GM19438 (cell line): Measurements from ENCODE around the gene GFRA4.

ENCODE experiments used
- ATAC-seq: cut with Tn5 transposase; IDR thresholded peaks from one replicate; pipeline ENCODE4 v1.9.1; 2021; ENCODE audit warnings: low read depth; ENCODE audit not compliant: unreplicated experiment

Gene GFRA4

DNA sequence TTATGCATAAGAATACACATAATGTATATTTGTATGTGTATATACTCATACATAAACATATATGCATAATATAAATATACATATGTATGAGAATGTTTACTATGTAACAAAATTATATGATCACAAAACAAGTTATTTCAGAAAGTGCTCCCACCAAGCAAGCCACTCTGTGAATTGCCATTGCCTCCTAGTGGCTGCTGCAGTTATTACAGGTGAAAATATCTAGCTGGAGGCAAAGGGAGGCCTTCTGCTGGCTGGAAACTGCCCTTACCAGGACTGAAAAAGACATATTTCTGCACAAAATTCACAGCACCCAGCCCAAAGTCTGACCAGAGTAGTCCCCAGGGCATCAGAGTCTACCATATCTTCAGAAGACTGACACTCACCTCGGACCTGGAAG, 33.0 kb upstream of the GFRA4 start:
- ATAC-seq = no peak

DNA sequence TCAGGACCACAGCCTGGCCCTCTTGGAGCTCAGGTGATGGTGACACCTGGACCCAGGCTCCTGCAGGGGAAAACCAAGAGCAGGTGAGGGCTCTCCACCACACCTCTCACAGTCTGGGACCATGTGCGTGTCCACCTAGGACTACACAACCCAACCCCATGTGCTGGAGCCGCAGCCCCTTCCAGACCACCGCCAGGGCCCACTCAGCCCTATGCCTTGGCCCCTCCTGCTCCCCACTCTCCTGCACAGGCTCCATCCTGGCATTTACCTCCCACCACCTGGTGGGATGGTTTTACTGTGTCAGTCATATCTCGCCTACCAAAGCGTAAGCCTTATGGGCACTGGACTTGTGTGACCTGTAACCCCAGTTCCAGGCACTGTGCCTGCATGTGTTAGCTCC, 31.7 kb upstream of the GFRA4 start:
- no peak for ATAC-seq

GRCh38 chr20:3693376-3693775, 30.2 kb upstream of the GFRA4 start:
- no peak for ATAC-seq

DNA sequence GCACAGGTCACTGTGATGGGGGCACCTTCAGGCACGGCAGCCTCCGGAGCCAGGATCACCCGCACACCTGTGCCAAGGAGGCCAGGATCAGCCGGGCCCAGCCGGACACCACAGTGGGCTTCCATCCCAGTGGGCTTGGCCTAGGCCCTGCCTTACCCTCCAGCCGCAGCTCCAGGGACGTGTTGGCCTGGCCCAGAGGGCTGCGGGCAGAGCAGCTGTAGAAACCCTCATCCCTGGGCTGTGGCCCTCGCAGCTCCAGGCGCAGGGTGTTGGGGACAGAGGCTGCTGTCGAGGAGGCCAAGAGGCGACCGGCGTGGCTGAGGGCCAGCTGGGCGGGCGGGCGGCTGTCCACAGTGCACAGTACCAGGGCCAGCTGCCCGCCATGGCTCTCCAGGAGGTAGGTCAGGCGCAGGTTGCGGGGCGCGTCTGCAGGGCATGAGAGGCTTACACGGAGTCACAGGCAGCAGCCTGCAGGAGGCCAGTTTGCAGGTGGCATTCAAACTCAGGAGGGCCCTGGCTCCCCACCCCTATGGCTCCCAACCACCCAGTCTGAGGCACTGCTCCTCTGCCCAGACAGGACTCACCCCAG, 29.6 kb upstream of the GFRA4 start:
- no peak for ATAC-seq

- no peak for ATAC-seq
These were observed 28.7 kb upstream of the GFRA4 start for GRCh38 chr20:3691897-3692296.

- no peak for ATAC-seq
These were observed 28.1 kb upstream of the GFRA4 start for GRCh38 chr20:3691306-3691705.

- no peak for ATAC-seq
These were observed 27.2 kb upstream of the GFRA4 start for GRCh38 chr20:3690413-3690812.

DNA sequence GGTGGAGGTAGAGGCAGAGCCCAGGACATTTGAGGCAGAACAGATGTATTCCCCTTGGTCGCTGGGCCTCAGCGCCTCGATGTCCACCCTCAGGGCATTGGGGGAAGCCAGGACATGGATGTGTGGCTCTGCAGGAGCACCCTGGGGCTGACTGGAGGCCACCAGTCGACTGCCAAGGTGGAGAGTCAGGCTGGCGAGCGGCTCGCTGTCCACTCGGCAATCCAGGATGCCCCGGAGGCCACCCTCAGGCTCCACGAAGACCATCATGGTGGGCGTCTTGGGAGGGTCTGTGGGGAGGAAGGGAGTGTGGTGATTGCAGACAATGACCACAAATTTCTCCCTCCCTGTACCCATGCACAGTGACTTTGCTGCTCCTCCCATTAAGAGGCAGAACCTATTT, 26.8 kb upstream of the GFRA4 start:
- no peak for ATAC-seq

- ATAC-seq = no peak
These were observed 24.5 kb upstream of the GFRA4 start for GRCh38 chr20:3687655-3688054.

GRCh38 chr20:3686867-3687321, 23.7 kb upstream of the GFRA4 start:
- ATAC-seq = no peak

DNA sequence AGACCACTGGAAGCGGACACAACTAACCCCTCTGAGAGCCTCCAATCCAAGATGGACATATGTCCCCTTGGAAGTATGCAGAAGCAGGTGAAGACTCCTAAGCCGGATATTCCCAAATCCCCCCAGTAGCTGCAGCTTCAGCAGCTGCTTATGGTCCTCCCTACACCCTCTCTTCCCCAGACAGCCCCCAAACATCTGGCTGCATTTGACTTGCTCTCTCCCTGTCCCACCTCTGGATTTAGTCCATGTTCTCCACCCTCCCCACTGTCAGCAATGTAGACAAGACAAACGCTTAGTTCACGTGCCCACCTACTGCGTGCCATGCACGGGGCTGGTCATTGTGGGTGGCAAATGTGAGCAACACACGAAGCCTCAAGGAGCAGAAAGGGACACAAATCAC, 23.2 kb upstream of the GFRA4 start:
- ATAC-seq = no peak

GRCh38 chr20:3685341-3685740, 22.1 kb upstream of the GFRA4 start:
- no peak for ATAC-seq

DNA sequence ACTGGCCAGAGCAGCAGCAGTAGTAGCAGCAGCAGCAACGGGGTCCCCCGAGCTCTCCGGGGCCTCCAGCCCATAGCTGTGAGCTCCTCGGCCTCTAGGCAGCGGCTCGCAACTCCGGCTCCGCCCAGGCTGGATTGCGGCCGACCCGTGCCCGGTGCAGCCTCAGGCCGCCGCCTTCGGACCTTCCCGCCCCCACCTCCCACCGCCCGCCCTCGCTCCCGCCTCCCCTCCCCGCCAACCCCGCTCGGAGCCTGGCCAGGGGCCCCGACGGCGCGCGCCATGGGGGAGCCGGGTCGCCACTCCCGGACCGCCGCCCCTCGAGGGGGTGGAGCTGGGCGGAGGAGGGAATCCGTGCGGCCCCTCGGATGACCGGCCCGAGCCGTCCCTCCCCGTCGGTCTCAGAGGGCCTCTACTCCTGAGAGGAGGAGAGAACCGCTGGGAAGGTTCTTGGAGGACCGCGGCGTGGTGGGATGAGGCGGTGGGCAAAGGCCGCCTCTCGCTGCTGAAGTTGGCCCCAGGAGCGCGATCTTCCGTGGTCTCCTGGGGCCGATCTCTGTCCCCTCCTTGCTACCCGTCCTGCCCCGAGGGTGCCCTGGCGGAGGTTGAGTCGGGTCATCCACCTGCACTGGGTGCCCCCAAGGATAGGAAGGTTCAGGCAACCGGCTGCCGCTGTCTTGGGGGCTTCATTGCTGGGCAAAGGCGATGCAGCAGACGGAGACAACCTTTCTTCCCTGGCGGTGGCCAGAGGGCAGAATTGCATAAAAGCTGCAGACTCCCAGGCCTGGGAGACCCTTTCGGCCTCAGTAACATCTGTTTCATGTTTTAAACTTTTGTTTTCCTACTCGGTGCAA, 19.0 kb upstream of the GFRA4 start, which contains the start of gene ADAM33:
TSS of gene ADAM33 (minus strand) at position 80 of the 851 bp plus-strand sequence. CDS start at position 74, 6 bp downstream.
- ATAC-seq = no peak

- no peak for ATAC-seq
These were observed 18.2 kb upstream of the GFRA4 start for GRCh38 chr20:3681352-3681930.

GRCh38 chr20:3680701-3681351, 17.6 kb upstream of the GFRA4 start:
- ATAC-seq = no peak

DNA sequence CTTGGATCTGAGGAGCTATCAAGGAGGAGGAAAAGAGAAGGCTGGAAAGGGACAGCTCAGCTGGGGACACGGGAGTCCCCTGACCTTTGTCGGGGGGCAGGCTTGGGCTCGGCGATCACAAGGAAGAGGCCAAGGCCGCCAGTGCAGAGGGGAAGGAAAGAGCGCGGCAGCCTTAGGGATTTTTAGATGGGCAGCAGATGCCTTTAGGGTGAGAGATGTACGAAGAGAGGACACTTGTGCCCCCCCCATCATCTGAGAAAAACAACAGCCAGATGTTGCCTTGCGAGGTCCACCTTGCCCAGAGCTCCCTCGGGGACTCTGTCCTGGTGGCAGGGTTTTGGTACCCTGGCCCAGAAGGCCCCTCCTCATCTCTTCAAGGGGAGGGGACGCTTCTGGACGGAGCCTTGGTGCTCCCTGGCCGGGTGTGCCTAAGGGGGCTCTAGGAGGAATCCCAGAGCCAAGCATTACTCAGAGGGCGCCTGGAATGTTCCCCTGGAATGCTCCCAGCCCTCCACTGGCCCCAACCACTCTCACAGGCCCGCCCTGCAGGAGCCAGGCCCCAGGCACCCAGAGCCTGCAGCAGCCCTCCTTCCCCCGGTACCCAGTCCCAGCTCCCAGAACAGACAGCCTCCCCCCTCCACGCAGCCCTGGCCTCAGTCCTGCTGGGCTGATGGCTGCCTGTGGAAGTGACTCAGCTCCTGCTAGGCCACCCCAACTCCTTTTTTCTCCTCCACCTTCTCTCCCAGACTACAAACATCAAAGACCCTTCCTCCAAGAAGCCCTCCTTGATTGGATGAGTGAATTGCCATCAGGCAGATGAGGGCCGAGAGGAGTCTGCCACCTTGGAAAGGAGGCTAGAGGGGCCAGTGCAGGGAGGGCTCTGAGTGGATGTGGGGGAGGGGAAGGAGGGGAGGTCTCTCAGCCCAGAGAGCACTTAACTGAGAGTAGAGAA, 16.8 kb upstream of the GFRA4 start:
- no peak for ATAC-seq

GRCh38 chr20:3678856-3679720, 15.9 kb upstream of the GFRA4 start:
- no peak for ATAC-seq

DNA sequence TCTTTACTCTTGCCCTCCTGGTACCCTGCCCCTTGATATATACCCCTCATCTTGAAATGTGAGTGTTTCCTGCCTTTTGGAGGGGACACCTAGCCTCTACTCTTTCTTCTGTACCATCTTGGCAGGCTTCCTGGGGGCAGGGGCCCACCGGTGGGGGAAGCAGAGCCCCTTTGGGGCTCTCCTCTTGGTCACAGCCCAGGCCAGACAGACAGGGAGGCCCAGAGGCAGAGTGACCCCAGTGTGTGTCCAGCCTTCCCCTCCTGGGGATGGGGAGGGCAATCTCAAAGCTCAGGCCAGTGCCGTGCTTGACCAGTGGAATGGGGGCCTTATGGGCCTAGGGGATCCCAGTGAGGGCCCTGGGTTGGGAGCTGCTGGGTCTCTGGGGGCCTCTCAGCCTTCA, 15.0 kb upstream of the GFRA4 start:
- no peak for ATAC-seq

- ATAC-seq = no peak
These were observed 14.5 kb upstream of the GFRA4 start for GRCh38 chr20:3677733-3678132.
